Immature natural killer cell (primary cell): ENCODE measurements around the gene CCL14. TPM values are rescaled to one million over a fixed set of nuclear protein-coding genes. Genes with fewer than 3 reads are reported as not detected.

ENCODE experiments used
- DNase-seq, 3 donors: peaks; one replicate each; pipeline ENCODE4 v3.0.0; 2022; ENCODE audit warnings: mixed read lengths in 1 of 3
- H3K27ac Mint-ChIP-seq, 6 donors: one replicate each; pipeline ENCODE4 v1.8.0; 2020; ENCODE audit warnings: mixed read lengths in 6 of 6, mild to moderate bottlenecking in 5 of 6, inconsistent platforms in 4 of 6, moderate library complexity in 3 of 6
- H3K27me3 Mint-ChIP-seq, 3 donors: one replicate each; pipeline ENCODE4 v1.8.0; 2020 to 2021; ENCODE audit warnings: low read depth in 3 of 3, mild to moderate bottlenecking in 3 of 3, mixed read lengths in 3 of 3, moderate library complexity in 3 of 3, inconsistent platforms in 1 of 3
- H3K36me3 Mint-ChIP-seq, 3 donors: one replicate each; pipeline ENCODE4 v1.8.0; 2020; ENCODE audit warnings: mixed read lengths in 3 of 3, inconsistent platforms in 2 of 3, mild to moderate bottlenecking in 2 of 3
- H3K4me1 Mint-ChIP-seq, 2 donors: one replicate each; pipeline ENCODE4 v1.8.0; 2020; ENCODE audit warnings: inconsistent platforms in 2 of 2, mild to moderate bottlenecking in 2 of 2, mixed read lengths in 2 of 2, moderate library complexity in 1 of 2
- H3K4me3 Mint-ChIP-seq, 5 donors: one replicate each; pipeline ENCODE4 v1.8.0; 2020; ENCODE audit warnings: mild to moderate bottlenecking in 5 of 5, mixed read lengths in 5 of 5, inconsistent platforms in 3 of 5, moderate library complexity in 3 of 5
- H3K9me3 Mint-ChIP-seq, 6 donors: one replicate each; pipeline ENCODE4 v1.8.0; 2020; ENCODE audit warnings: mild to moderate bottlenecking in 6 of 6, mixed read lengths in 6 of 6, inconsistent platforms in 4 of 6, moderate library complexity in 3 of 6
- polyA plus RNA-seq, 3 donors: library from polyadenylated mRNA; unstranded; fragments of 300-500 nt; fragmentation: Illumina TruSeq; gene quantifications; one replicate each; pipeline ENCODE4 v1.2.3, GENCODE V29; 2021

CCL14 gene
- polyA plus RNA-seq, 3 donors from 2014 or later = not detected

DNA sequence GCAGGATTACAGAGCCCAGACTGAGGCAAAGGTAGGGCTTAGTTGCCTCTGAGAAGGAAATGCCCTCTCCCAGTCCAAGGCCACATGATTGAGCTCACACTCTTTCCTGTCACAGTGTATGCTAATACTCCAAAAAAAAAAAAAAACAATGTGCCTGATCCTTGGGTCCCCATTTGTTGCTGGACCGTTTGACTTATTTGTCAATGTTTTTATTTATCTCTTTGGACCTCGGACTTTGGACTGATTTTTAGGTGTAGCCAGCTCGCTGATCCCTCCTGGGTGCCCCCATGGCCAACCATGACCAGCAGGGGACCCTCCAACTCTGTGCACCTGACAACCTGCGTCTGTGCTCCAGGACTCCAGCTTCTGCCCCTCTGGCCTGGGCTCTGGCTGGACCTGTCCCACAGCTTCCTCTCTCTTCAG, 4.6 kb downstream of the CCL14 start:
- DNase-seq = peak; percentile 17 to 37 (median 33)
- no peak overlapping the region for H3K4me3 Mint-ChIP-seq
- peak overlapping the region in 4 of 6 donors; percentile 41 to 81 (median 68) for H3K27ac Mint-ChIP-seq
- peaks cover 36 to 38% of the 10 kb centered on the region in 2 donors for H3K4me1 Mint-ChIP-seq
- H3K9me3 Mint-ChIP-seq = peaks cover 0 to 2% (median 0%) of the 10 kb centered on the region in 6 donors
- peaks cover 0 to 3% (median 2%) of the 10 kb centered on the region in 3 donors for H3K27me3 Mint-ChIP-seq
- H3K36me3 Mint-ChIP-seq = peaks cover 0 to 14% (median 5%) of the 10 kb centered on the region in 3 donors

DNA sequence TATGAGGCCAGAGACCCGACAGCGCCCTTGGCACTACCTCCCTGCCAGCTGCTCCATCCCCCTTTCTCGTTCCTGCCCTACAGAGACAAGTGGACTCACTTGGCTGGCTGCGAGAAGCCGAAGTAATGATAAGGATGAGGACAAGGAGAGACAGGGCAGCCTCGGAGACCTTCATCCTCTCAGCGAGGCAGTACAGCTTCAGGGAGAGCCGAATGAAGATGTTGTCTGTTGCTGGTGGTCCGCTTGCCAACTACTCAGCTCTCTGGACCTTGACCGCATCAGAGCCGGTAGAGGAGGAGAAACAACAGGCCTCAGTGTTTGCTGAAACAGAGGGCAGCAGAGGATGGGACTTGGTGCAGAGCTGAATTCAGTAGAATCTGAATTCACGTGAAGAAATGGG, 5.3 kb downstream of the CCL14 start, which contains the start of gene CCL16:
Gene CCL16, minus strand, starts transcription at position 252 of the 400 bp plus-strand sequence. Its CDS starts 77 bp downstream, at position 175.
- Mint-ChIP-seq H3K36me3 (peaks cover 0 to 19% (median 5%) of the 10 kb centered on the region in 3 donors), H3K27ac (peak within 1 kb of the TSS in 4 of 6 donors; percentile 56 to 81 (median 68)), H3K4me1 (peaks cover 43 to 45% of the 10 kb centered on the region in 2 donors), H3K27me3 (peaks cover 0 to 4% (median 0%) of the 10 kb centered on the region in 3 donors), H3K9me3 (peaks cover 0 to 2% (median 0%) of the 10 kb centered on the region in 6 donors), H3K4me3 (no peak within 1 kb of the TSS)
- no peak for DNase-seq

DNA sequence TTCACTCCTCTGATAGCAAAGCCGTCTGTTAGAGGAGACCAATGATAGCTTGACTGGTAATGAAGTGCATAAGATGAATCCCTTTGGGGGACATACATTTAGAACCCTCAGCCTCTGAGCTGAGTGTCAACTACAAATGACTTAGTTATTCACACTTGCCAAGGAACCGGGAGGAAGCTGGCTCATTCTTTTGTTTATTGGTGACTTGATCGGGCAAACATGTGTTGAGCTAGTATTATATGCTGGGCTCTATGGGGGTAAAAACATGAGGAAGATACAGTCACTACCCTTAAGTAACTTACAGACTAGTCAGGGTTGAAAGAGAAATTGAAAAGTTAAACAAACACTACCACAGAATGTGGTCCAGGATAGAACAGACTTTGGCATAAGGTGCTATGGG, 8.2 kb downstream of the CCL14 start:
- no peak for DNase-seq
- H3K27me3 Mint-ChIP-seq = peaks cover 0 to 3% (median 0%) of the 10 kb centered on the region in 3 donors
- peaks cover 0 to 1% (median 0%) of the 10 kb centered on the region in 6 donors for H3K9me3 Mint-ChIP-seq
- H3K4me3 Mint-ChIP-seq = no peak overlapping the region
- H3K36me3 Mint-ChIP-seq = peaks cover 0 to 19% (median 8%) of the 10 kb centered on the region in 3 donors
- peak overlapping the region in 3 of 6 donors; percentile 35 to 60 (median 60) for H3K27ac Mint-ChIP-seq
- peaks cover 46 to 49% of the 10 kb centered on the region in 2 donors for H3K4me1 Mint-ChIP-seq

- peak overlapping the region in 1 of 5 donors; percentile 21 for H3K4me3 Mint-ChIP-seq
- peaks cover 0 to 4% (median 0%) of the 10 kb centered on the region in 3 donors for H3K27me3 Mint-ChIP-seq
- H3K9me3 Mint-ChIP-seq = peaks cover 0 to 1% (median 0%) of the 10 kb centered on the region in 6 donors
- peaks cover 39 to 41% of the 10 kb centered on the region in 2 donors for H3K4me1 Mint-ChIP-seq
- peak overlapping the region in 5 of 6 donors; percentile 10 to 82 (median 49) for H3K27ac Mint-ChIP-seq
- peaks cover 0 to 19% (median 14%) of the 10 kb centered on the region in 3 donors for H3K36me3 Mint-ChIP-seq
- no peak for DNase-seq
These were observed 9.0 kb downstream of the CCL14 start for GRCh38 chr17:35977509-35977908.

- DNase-seq = no peak
- Mint-ChIP-seq H3K9me3 (no peaks in the 10 kb centered on the region), H3K27ac (peak overlapping the region in 4 of 6 donors; percentile 0 to 80 (median 16)), H3K36me3 (peaks cover 0 to 23% (median 5%) of the 10 kb centered on the region in 3 donors), H3K27me3 (peaks cover 0 to 3% (median 2%) of the 10 kb centered on the region in 3 donors), H3K4me3 (no peak overlapping the region), H3K4me1 (peaks cover 41 to 45% of the 10 kb centered on the region in 2 donors)
These were observed 12.9 kb downstream of the CCL14 start for GRCh38 chr17:35973333-35974260.

GRCh38 chr17:35972945-35973332, 13.6 kb downstream of the CCL14 start:
- Mint-ChIP-seq H3K36me3 (peaks cover 0 to 18% (median 5%) of the 10 kb centered on the region in 3 donors), H3K4me1 (peaks cover 34 to 39% of the 10 kb centered on the region in 2 donors), H3K9me3 (no peaks in the 10 kb centered on the region), H3K27me3 (peaks cover 0 to 3% (median 2%) of the 10 kb centered on the region in 3 donors), H3K27ac (peak overlapping the region in 4 of 6 donors; percentile 0 to 80 (median 69)), H3K4me3 (no peak overlapping the region)
- DNase-seq = no peak

- H3K36me3 Mint-ChIP-seq = peaks cover 0 to 18% (median 5%) of the 10 kb centered on the region in 3 donors
- no peak overlapping the region for H3K4me3 Mint-ChIP-seq
- peaks cover 30 to 35% of the 10 kb centered on the region in 2 donors for H3K4me1 Mint-ChIP-seq
- peaks cover 0 to 3% (median 2%) of the 10 kb centered on the region in 3 donors for H3K27me3 Mint-ChIP-seq
- peak overlapping the region in 3 of 6 donors; percentile 8 to 74 (median 64) for H3K27ac Mint-ChIP-seq
- H3K9me3 Mint-ChIP-seq = no peaks in the 10 kb centered on the region
- no peak for DNase-seq
These were observed 14.0 kb downstream of the CCL14 start for GRCh38 chr17:35972535-35972934.

- peaks cover 28 to 32% of the 10 kb centered on the region in 2 donors for H3K4me1 Mint-ChIP-seq
- peak overlapping the region in 3 of 6 donors; percentile 64 to 70 (median 67) for H3K27ac Mint-ChIP-seq
- H3K36me3 Mint-ChIP-seq = peaks cover 0 to 18% (median 5%) of the 10 kb centered on the region in 3 donors
- H3K9me3 Mint-ChIP-seq = no peaks in the 10 kb centered on the region
- peaks cover 0 to 3% (median 2%) of the 10 kb centered on the region in 3 donors for H3K27me3 Mint-ChIP-seq
- no peak overlapping the region for H3K4me3 Mint-ChIP-seq
- DNase-seq = no peak
These were observed 14.5 kb downstream of the CCL14 start for GRCh38 chr17:35972066-35972465.

GRCh38 chr17:35969558-35970380, 16.8 kb downstream of the CCL14 start:
- Mint-ChIP-seq H3K36me3 (peaks cover 0 to 18% (median 0%) of the 10 kb centered on the region in 3 donors), H3K9me3 (no peaks in the 10 kb centered on the region), H3K4me1 (peaks cover 14 to 19% of the 10 kb centered on the region in 2 donors), H3K4me3 (peak overlapping the region in 2 of 5 donors; percentile 30 to 54), H3K27me3 (peaks cover 0 to 2% (median 1%) of the 10 kb centered on the region in 3 donors), H3K27ac (peak overlapping the region; percentile 22 to 86 (median 64))
- peak; percentile 76 to 80 (median 76) for DNase-seq

- Mint-ChIP-seq H3K4me3 (no peak overlapping the region), H3K4me1 (peaks cover 14 to 17% of the 10 kb centered on the region in 2 donors), H3K27me3 (peaks cover 1 to 3% (median 2%) of the 10 kb centered on the region in 3 donors), H3K27ac (no peak overlapping the region), H3K36me3 (peaks cover 0 to 22% (median 0%) of the 10 kb centered on the region in 3 donors), H3K9me3 (no peaks in the 10 kb centered on the region)
- DNase-seq = no peak
These were observed 17.9 kb downstream of the CCL14 start for GRCh38 chr17:35968520-35969054.

DNA sequence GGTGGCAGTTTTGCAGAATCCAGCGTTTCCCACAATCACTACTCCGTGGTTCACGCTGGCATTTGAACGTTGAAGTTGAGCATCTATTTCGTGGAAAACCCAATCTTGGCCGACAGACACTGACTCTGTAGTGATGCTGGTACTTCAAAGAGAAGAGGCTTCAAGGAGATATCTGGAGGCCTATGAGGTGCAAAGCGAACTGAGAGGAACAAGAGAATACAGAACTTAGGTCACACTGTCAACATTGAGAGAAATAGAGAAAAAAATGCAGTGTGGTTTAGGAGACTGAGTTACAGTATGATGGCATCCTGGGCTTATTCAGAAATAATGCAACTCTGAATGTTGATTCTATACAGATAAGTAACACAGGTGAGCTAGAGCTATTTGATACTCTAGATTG, 21.3 kb downstream of the CCL14 start:
- Mint-ChIP-seq H3K4me3 (no peak overlapping the region), H3K9me3 (no peaks in the 10 kb centered on the region), H3K27me3 (peaks cover 0 to 3% (median 0%) of the 10 kb centered on the region in 3 donors), H3K4me1 (peaks cover 12 to 14% of the 10 kb centered on the region in 2 donors), H3K36me3 (peaks cover 3 to 21% (median 7%) of the 10 kb centered on the region in 3 donors), H3K27ac (peak overlapping the region in 4 of 6 donors; percentile 1 to 55 (median 12))
- DNase-seq = no peak

DNA sequence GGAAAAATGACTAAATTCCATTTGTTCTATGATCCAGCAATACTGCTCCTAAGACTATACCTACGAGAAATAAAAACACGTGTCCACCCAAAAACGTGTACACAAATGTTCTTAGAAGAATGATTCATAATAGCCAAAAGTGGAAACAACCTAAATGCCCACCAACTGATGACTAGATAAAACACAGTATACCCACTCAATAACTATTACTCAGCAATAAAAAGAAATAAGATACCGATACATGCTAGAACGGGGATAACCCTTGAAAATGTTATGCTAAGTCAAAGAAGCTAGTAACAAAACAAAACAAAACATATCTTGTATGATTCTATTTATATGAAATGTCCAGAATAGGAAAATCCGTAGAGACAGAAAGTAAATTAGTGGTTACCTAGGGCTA, 22.9 kb downstream of the CCL14 start:
- H3K27me3 Mint-ChIP-seq = peaks cover 0 to 3% (median 0%) of the 10 kb centered on the region in 3 donors
- peaks cover 0 to 3% of the 10 kb centered on the region in 2 donors for H3K4me1 Mint-ChIP-seq
- peak overlapping the region in 1 of 6 donors; percentile 71 for H3K27ac Mint-ChIP-seq
- no peaks in the 10 kb centered on the region for H3K9me3 Mint-ChIP-seq
- H3K36me3 Mint-ChIP-seq = peaks cover 3 to 21% (median 7%) of the 10 kb centered on the region in 3 donors
- DNase-seq = no peak
- H3K4me3 Mint-ChIP-seq = no peak overlapping the region
